Adrenal gland (tissue), 12 donors: Measurements from ENCODE around the gene ZBTB4. TPM values are rescaled to one million over a fixed set of nuclear protein-coding genes. Genes with fewer than 3 reads are reported as not detected.

Experiments
- DNase-seq, 7 donors: peaks; one replicate each; pipeline ENCODE4 v3.0.0-alpha.2; 2019 to 2020
- H3K27ac ChIP-seq, 5 donors: fragments of 200-600 bp; sonication (generic) in 4 of 5; 1 replicate in 3 of 5; 2 replicates in 2 of 5; pipeline versions ENCODE4 v1.5.1 to v1.8.0; 2016 to 2020; ENCODE audit warnings: mild to moderate bottlenecking in 1 of 5
- H3K27me3 ChIP-seq: fragments of 200-600 bp; 2 replicates; pipeline ENCODE4 v1.8.0; 2021
- H3K36me3 ChIP-seq, 2 donors: fragments of 200-600 bp; replicated peaks in 1 of 2; 1 replicate in 1 of 2; 2 replicates in 1 of 2; pipeline versions ENCODE4 v1.5.1 to v1.8.0; 2018 to 2022
- H3K4me1 ChIP-seq, 2 donors: fragments of 200-600 bp; replicated peaks in 1 of 2; 1 replicate in 1 of 2; 2 replicates in 1 of 2; pipeline versions ENCODE4 v1.5.1 to v1.8.0; 2018 to 2021
- H3K4me3 ChIP-seq, 4 donors: fragments of 200-600 bp; sonication (generic) in 3 of 4; one replicate each; pipeline ENCODE4 v1.5.1; 2016 to 2018
- H3K9me3 ChIP-seq, 3 donors: fragments of 200-600 bp; sonication (generic) in 1 of 3; replicated peaks in 1 of 3; 1 replicate in 2 of 3; 2 replicates in 1 of 3; pipeline versions ENCODE4 v1.5.1 to v1.8.0; 2016 to 2021
- POLR2A ChIP-seq, 2 donors: fragments of 450-650 bp; IDR thresholded peaks; one replicate each; pipeline ENCODE4 v1.6.1; 2017; ENCODE audit warnings: antibody characterized with exemption in 2 of 2, mild to moderate bottlenecking in 2 of 2, moderate library complexity in 1 of 2
- WGBS, 4 donors: extraction: QIAGEN DNeasy Blood & Tissue Kit in 2 of 4; methylation state at CpG; one replicate each; pipeline versions ENCODE4 v1.1.5 to v1.1.7; 2013 to 2017; 5-methylcytosine and 5-hydroxymethylcytosine counted together
- intact Hi-C, 2 donors: fragments of 100-400 bp; cut with DNase I; formaldehyde crosslinking; loops; one replicate each; pipeline versions ENCODE4 v1.14.1 to v1.15.0; 2022 to 2023
- polyA plus RNA-seq, 3 donors: library from polyadenylated mRNA; stranded (reverse); fragments of 200-250 nt in 2 of 3; fragments of 350-450 nt in 1 of 3; fragmentation: Illumina TruSeq in 1 of 3; extraction: RNeasy Lipid Tissue Mini Kit (QIAGEN cat#74804) in 1 of 3; gene quantifications; one replicate each; pipeline ENCODE4 v1.2.3, GENCODE V29; 2013 to 2014
- total RNA-seq, 9 donors: library from RNA; depleted of rRNA in 4 of 9; stranded (reverse); fragments of >200 nt in 4 of 9; fragments of 120-200 nt in 1 of 9; fragmentation: NEBNext Ultra II Directional in 1 of 9; extraction: Animal tissue kit (Norgen Biotek cat#: 25700) in 1 of 9; gene quantifications; one replicate each; pipeline versions ENCODE4 v1.1.0 to v1.2.4, GENCODE V29; 2013 to 2023
- TF ChIP-seq, protein P1 (sequence below), 6 experiments: fragments of 450-650 bp in 4 of 6; fragments of 200-600 bp in 2 of 6; sonication (generic) in 1 of 6; IDR thresholded peaks; 1 replicate in 5 of 6; 2 replicates in 1 of 6; pipeline versions ENCODE4 v1.5.1 to v1.8.0; 2016 to 2021; ENCODE audit warnings: antibody characterized with exemption in 6 of 6, mild to moderate bottlenecking in 2 of 6, moderate library complexity in 1 of 6
- donor health status: healthy with polysubstance abuse.
- donor health status: Bipolar disorder and iron deficiency.
- donor health status: DM: yes; HTN: yes; CAD: no.
- donor health status: DM: no; HTN: no; CAD: no.
- donor health status: DM: no; HTN: no; CAD: no.
- donor health status: DM: yes; HTN: yes; CAD: no.

Gene ZBTB4
- total and polyA plus RNA-seq, 12 donors = 16.6 to 111 (median 66.5) TPM

DNA sequence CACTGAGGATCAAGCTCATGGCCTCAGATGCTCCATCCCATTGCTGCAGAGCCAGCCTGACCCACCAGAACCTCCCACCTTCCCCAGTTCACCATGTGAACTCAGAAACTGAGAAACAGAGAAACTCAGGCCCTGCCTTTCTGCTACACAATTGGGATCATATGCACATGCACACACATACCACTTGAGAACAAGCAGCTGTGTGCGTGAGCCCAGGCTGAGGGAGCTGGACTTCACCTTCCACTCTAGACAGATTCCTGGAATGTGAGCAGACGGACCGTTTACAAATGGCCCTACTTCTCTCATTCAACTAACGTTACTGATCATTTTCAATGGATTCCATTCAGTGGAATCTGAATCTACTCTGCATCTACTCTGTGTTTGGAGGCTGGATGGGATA is 55.8 kb downstream of the ZBTB4 start:
- DNase-seq = no peak
- H3K4me1 ChIP-seq = no peaks in the 10 kb centered on the region
- 57 to 74% (median 70%) methylated on average over 4 of the region's 4 CpGs for WGBS, 4 donors
- H3K4me3 ChIP-seq = no peak overlapping the region
- H3K27me3 ChIP-seq = no peaks in the 10 kb centered on the region
- H3K36me3 ChIP-seq = no peaks in the 10 kb centered on the region
- H3K27ac ChIP-seq = no peak overlapping the region
- no peaks in the 10 kb centered on the region for H3K9me3 ChIP-seq
- TF ChIP-seq, protein P1, sequence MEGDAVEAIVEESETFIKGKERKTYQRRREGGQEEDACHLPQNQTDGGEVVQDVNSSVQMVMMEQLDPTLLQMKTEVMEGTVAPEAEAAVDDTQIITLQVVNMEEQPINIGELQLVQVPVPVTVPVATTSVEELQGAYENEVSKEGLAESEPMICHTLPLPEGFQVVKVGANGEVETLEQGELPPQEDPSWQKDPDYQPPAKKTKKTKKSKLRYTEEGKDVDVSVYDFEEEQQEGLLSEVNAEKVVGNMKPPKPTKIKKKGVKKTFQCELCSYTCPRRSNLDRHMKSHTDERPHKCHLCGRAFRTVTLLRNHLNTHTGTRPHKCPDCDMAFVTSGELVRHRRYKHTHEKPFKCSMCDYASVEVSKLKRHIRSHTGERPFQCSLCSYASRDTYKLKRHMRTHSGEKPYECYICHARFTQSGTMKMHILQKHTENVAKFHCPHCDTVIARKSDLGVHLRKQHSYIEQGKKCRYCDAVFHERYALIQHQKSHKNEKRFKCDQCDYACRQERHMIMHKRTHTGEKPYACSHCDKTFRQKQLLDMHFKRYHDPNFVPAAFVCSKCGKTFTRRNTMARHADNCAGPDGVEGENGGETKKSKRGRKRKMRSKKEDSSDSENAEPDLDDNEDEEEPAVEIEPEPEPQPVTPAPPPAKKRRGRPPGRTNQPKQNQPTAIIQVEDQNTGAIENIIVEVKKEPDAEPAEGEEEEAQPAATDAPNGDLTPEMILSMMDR (IDR thresholded peaks at IDR 0.05) = no peak
- TF ChIP-seq POLR2A (IDR thresholded peaks at IDR 0.05) = no peak
- intact Hi-C loops = no loop called here

DNA sequence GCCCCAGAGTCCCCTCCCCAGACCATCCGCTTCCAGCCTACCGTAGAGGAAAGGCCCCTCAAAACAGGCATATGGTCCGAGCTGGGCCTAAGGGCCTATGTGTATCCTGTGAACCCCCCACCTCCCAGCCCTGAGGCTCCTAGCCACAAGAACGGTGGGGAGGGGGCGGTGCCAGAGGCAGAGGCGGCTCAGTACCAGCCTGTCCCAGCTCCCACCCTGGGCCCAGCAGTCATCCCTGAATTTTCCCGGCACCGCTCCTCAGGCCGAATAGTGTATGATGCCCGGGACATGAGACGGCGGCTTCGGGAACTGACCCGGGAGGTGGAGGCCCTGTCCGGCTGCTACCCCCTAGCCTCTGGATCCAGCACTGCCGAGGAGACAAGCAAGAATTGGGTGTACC is 58.2 kb downstream of the ZBTB4 start:
- no peak for DNase-seq
- intact Hi-C loops = no loop called here
- H3K4me1 ChIP-seq = no peaks in the 10 kb centered on the region
- H3K4me3 ChIP-seq = no peak overlapping the region
- no peak overlapping the region for H3K27ac ChIP-seq
- no peaks in the 10 kb centered on the region for H3K36me3 ChIP-seq
- WGBS, 4 donors = 77 to 96% (median 93%) methylated on average over 2 to 16 of the region's 16 CpGs
- H3K9me3 ChIP-seq = no peaks in the 10 kb centered on the region
- TF ChIP-seq, protein P1 (IDR thresholded peaks at IDR 0.05) = no peak
- TF ChIP-seq POLR2A (IDR thresholded peaks at IDR 0.05) = no peak
- no peaks in the 10 kb centered on the region for H3K27me3 ChIP-seq

DNA sequence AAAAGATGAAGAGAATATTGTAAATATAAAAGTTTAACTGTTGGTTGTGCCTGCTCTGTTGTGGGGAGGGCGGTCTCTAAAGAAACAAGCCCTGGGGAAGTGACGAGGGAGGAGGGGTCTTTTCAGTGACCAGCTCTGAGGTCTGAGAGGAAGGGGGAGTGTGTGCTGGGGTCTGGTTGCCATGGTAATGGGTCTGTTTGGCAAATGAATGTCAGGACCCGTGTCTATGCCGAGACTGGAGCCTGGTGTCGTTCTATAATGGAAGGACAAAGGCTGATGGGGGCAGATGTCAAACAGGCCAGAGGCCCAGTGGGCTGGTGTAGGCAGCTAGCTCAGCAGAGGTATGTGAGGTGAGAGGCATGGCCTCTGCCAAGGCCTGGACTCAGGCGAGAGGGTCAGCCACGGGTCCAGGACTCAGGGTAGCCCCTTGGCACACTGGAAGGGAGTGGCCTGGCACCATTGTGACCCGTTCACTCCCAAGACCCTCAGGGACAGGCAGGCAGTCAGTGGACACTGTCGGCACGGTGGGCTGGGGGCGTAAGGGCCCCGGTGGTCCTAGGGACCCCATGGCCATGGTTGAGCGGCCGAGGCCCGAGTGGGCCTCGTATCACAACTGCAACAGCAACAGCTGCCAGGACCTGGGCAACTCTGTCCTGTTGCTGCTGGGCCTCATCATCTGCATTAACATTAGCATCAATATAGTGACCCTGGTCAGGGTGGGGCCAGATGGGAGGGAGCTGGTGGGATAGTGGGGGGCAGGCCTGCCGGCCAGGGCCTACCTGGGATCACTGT is 59.4 kb downstream of the ZBTB4 start, which contains the start of gene SPEM1:
TSS of gene SPEM1 (plus strand) at position 506 of the 792 bp plus-strand sequence. CDS start at position 567, 61 bp downstream.
- TF ChIP-seq POLR2A (IDR thresholded peaks at IDR 0.05) = no peak
- TF ChIP-seq, protein P1 (IDR thresholded peaks at IDR 0.05) = no peak
- no peaks in the 10 kb centered on the region for H3K36me3 ChIP-seq
- 44 to 75% (median 75%) methylated on average over 8 to 17 of the region's 17 CpGs for WGBS, 4 donors
- H3K27ac ChIP-seq = no peak within 1 kb of the TSS
- no peak within 1 kb of the TSS for H3K4me3 ChIP-seq
- DNase-seq = no peak
- H3K27me3 ChIP-seq = no peaks in the 10 kb centered on the region
- H3K4me1 ChIP-seq = no peaks in the 10 kb centered on the region
- H3K9me3 ChIP-seq = no peaks in the 10 kb centered on the region
- intact Hi-C loops = no loop called here

GRCh38 chr17:7418472-7419152 is 60.8 kb downstream of the ZBTB4 start:
- TF ChIP-seq POLR2A (IDR thresholded peaks at IDR 0.05) = no peak
- TF ChIP-seq, protein P1 (IDR thresholded peaks at IDR 0.05) = no peak
- DNase-seq = no peak
- Histone ChIP-seq H3K27ac (no peak overlapping the region), H3K4me3 (no peak overlapping the region), H3K4me1 (no peaks in the 10 kb centered on the region), H3K9me3 (no peaks in the 10 kb centered on the region), H3K36me3 (no peaks in the 10 kb centered on the region), H3K27me3 (no peaks in the 10 kb centered on the region)
- intact Hi-C loops = no loop called here
- WGBS, 4 donors = 59 to 70% (median 66%) methylated on average over 11 to 18 of the region's 18 CpGs
